Liver (tissue), 9 donors: ENCODE data around the gene XRCC5. TPM values are rescaled to one million over a fixed set of nuclear protein-coding genes. Genes with fewer than 3 reads are reported as not detected.
"Not testable (repeated sequence)": the region's sequence is repeated elsewhere in the genome, so short reads cannot be mapped to it uniquely, and the experiment has no call there.

Source experiments
- DNase-seq: peaks from one replicate; pipeline ENCODE4 v3.0.0-alpha.2; 2017; ENCODE audit warnings: low spot score
- H3K27ac ChIP-seq, 2 donors: one replicate each; pipeline ENCODE4 v1.7.0; 2013; ENCODE audit warnings: inconsistent platforms in 2 of 2, low read length in 2 of 2, control low read depth in 1 of 2, low read depth in 1 of 2, mild to moderate bottlenecking in 1 of 2
- H3K27me3 ChIP-seq, 4 donors: one replicate each; pipeline versions ENCODE4 v1.6.1 to v1.7.0; 2013; ENCODE audit warnings: low read length in 3 of 4, inconsistent platforms in 1 of 4, mild to moderate bottlenecking in 1 of 4, moderate library complexity in 1 of 4; ENCODE audit not compliant: control insufficient read depth in 4 of 4, insufficient read depth in 4 of 4
- H3K36me3 ChIP-seq, 4 donors: one replicate each; pipeline versions ENCODE4 v1.6.1 to v1.7.0; 2013; ENCODE audit warnings: low read length in 3 of 4, mild to moderate bottlenecking in 3 of 4, low read depth in 1 of 4, moderate library complexity in 1 of 4; ENCODE audit not compliant: control insufficient read depth in 4 of 4, insufficient read depth in 3 of 4
- H3K4me1 ChIP-seq, 4 donors: one replicate each; pipeline versions ENCODE4 v1.6.1 to v1.7.0; 2013; ENCODE audit warnings: low read length in 3 of 4, mild to moderate bottlenecking in 3 of 4, moderate library complexity in 1 of 4; ENCODE audit not compliant: control insufficient read depth in 4 of 4, insufficient read depth in 4 of 4
- H3K4me3 ChIP-seq, 3 donors: one replicate each; pipeline versions ENCODE4 v1.6.1 to v1.7.0; 2013; ENCODE audit warnings: low read length in 3 of 3, control low read depth in 1 of 3, low read depth in 1 of 3, mild to moderate bottlenecking in 1 of 3
- H3K9ac ChIP-seq, 2 donors: one replicate each; pipeline ENCODE4 v1.7.0; 2013; ENCODE audit warnings: low read length in 2 of 2, mild to moderate bottlenecking in 2 of 2, moderate library complexity in 2 of 2, control low read depth in 1 of 2, low read depth in 1 of 2
- H3K9me3 ChIP-seq, 4 donors: one replicate each; pipeline versions ENCODE4 v1.6.1 to v1.7.0; 2013; ENCODE audit warnings: low read length in 3 of 4; ENCODE audit not compliant: control insufficient read depth in 4 of 4
- EGR1 ChIP-seq, 2 donors: IDR thresholded peaks; 2 replicates each; pipeline ENCODE4 v1.6.1; 2016 to 2018; ENCODE audit warnings: antibody characterized with exemption in 2 of 2, low read depth in 2 of 2
- FOXA1 ChIP-seq: IDR thresholded peaks from 2 replicates; pipeline ENCODE4 v1.6.1; 2016; ENCODE audit warnings: antibody characterized with exemption
- FOXA2 ChIP-seq: IDR thresholded peaks from 2 replicates; pipeline ENCODE4 v1.6.1; 2016; ENCODE audit warnings: antibody characterized with exemption
- GABPA ChIP-seq, 2 donors: IDR thresholded peaks in 1 of 2; conservative IDR thresholded peaks in 1 of 2; 2 replicates each; pipeline ENCODE4 v1.6.1; 2016; ENCODE audit warnings: antibody characterized with exemption in 2 of 2, mild to moderate bottlenecking in 1 of 2, moderate library complexity in 1 of 2
- HNF4A ChIP-seq, 2 donors: conservative IDR thresholded peaks; 2 replicates each; pipeline ENCODE4 v1.6.1; 2016; ENCODE audit warnings: antibody characterized with exemption in 2 of 2, mild to moderate bottlenecking in 2 of 2
- HNF4G ChIP-seq: IDR thresholded peaks from 2 replicates; pipeline ENCODE4 v1.6.1; 2016; ENCODE audit warnings: antibody characterized with exemption
- JUND ChIP-seq, 2 donors: IDR thresholded peaks; 2 replicates each; pipeline ENCODE4 v1.6.1; 2016; ENCODE audit warnings: antibody characterized with exemption in 2 of 2
- NR2F2 ChIP-seq: IDR thresholded peaks from 2 replicates; pipeline ENCODE4 v1.6.1; 2016; ENCODE audit warnings: antibody characterized with exemption
- RAD21 ChIP-seq, 2 donors: IDR thresholded peaks; 2 replicates each; pipeline ENCODE4 v1.6.1; 2016; ENCODE audit warnings: antibody characterized with exemption in 2 of 2, mild to moderate bottlenecking in 2 of 2
- RXRA ChIP-seq, 2 donors: IDR thresholded peaks; 2 replicates each; pipeline ENCODE4 v1.6.1; 2017 to 2018; ENCODE audit warnings: antibody characterized with exemption in 2 of 2, mild to moderate bottlenecking in 1 of 2
- SP1 ChIP-seq: IDR thresholded peaks from 2 replicates; pipeline ENCODE4 v1.6.1; 2018; ENCODE audit warnings: antibody characterized with exemption, mild to moderate bottlenecking
- TAF1 ChIP-seq: conservative IDR thresholded peaks from 2 replicates; pipeline ENCODE4 v1.6.1; 2016; ENCODE audit warnings: antibody characterized with exemption, mild to moderate bottlenecking
- YY1 ChIP-seq: IDR thresholded peaks from 2 replicates; pipeline ENCODE4 v1.6.1; 2016; ENCODE audit warnings: antibody characterized with exemption, mild to moderate bottlenecking
- WGBS: extraction: QIAGEN DNeasy Blood & Tissue Kit; methylation state at CpG from one replicate; pipeline ENCODE4 v1.1.7; 2013; 5-methylcytosine and 5-hydroxymethylcytosine counted together
- polyA plus RNA-seq, 2 donors: library from polyadenylated mRNA; stranded (reverse) in 1 of 2; unstranded in 1 of 2; fragments of 200-250 nt in 1 of 2; fragments of >200 nt in 1 of 2; fragmentation: Nextera tagmentation in 1 of 2; extraction: Ambion mirVana in 1 of 2; gene quantifications; one replicate each; pipeline versions ENCODE4 v1.2.1 to v1.2.3, GENCODE V29; 2013 to 2015
- total RNA-seq, 2 donors: library from RNA; depleted of rRNA; stranded (reverse); fragments of >200 nt; gene quantifications; one replicate each; pipeline ENCODE4 v1.2.3, GENCODE V29; 2014
- TF ChIP-seq, protein P1 (sequence below): IDR thresholded peaks from 2 replicates; pipeline ENCODE4 v1.6.1; 2016; ENCODE audit warnings: antibody characterized with exemption
- TF ChIP-seq, protein P2 (sequence below): IDR thresholded peaks from 2 replicates; pipeline ENCODE4 v1.6.1; 2016; ENCODE audit warnings: antibody characterized with exemption
- TF ChIP-seq, protein P3 (sequence below): IDR thresholded peaks from 2 replicates; pipeline ENCODE4 v1.6.1; 2016; ENCODE audit warnings: antibody characterized with exemption
- TF ChIP-seq, protein P4 (sequence below): IDR thresholded peaks from 2 replicates; pipeline ENCODE4 v1.6.1; 2016; ENCODE audit warnings: antibody characterized with exemption, mild to moderate bottlenecking
- TF ChIP-seq, protein P5 (sequence below): fragments of 150-350 bp; IDR thresholded peaks from 2 replicates; pipeline ENCODE4 v1.5.1; 2017; ENCODE audit warnings: improper control_type of control experiment, low read depth, low read length; ENCODE audit not compliant: missing input control
- donor health status: healthy.
- donor health status: healthy.
- donor health status: healthy.
- donor health status: healthy.
- donor health status: healthy.

Gene XRCC5
- total and polyA plus RNA-seq, 4 donors = 63.7 to 140 (median 84.5) TPM

DNA sequence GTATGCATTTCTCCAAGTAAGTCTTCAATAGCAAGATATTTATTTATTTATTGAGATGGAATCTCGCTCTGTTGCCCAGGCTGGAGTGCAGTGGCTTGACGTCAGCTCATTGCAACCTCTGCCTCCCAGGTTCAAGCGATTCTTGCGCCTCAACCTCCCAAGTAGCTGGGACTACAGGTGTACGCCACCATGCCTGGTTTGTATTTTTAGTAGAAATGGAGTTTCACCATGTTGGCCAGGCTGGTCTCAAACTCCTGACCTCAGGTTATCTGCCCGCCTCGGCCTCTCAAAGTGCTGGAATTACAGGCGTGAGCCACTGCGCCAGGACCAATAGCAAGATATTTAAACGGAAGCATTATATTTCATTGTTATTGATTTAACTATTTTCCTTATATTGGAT, 29.1 kb upstream of the XRCC5 start:
- not testable (repeated sequence) for DNase-seq, H3K27ac ChIP-seq, H3K27me3 ChIP-seq, H3K36me3 ChIP-seq, H3K9me3 ChIP-seq
- peak; percentile 15 for TF ChIP-seq TAF1
- peak overlapping the region; percentile 41 to 76 (median 65) for H3K4me3 ChIP-seq
- peak overlapping the region in 1 of 2 donors; percentile 66 for H3K9ac ChIP-seq
- 44% methylated on average over 10 of the region's 10 CpGs for WGBS
- peaks cover 10 to 53% (median 43%) of the 10 kb centered on the region in 4 donors for H3K4me1 ChIP-seq

DNA sequence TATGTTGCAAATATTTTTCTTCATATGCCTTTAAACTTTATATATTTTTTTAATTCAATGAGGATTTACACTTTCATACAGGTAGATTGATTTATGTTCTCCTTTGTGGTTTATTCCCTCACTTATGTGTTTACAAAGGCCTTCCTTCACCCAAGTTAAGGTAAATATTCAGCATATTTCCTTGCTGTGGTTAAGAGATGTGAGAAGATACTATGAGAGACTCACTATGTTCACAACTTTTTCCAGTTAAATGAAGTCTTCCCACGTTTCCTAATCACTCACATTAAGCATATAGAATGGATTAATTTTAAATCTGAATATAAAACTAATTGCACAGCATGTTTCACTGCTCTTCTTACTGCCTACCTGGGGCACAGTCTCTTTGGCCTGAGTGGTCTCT, 28.1 kb upstream of the XRCC5 start:
- no peaks in the 10 kb centered on the region for H3K36me3 ChIP-seq
- no peaks in the 10 kb centered on the region for H3K27me3 ChIP-seq
- peak overlapping the region; percentile 65 to 89 (median 76) for H3K4me3 ChIP-seq
- no peaks in the 10 kb centered on the region for H3K9me3 ChIP-seq
- H3K4me1 ChIP-seq = peaks cover 11 to 45% (median 36%) of the 10 kb centered on the region in 4 donors
- H3K9ac ChIP-seq = peak overlapping the region; percentile 66 to 92
- no peak for DNase-seq
- TF ChIP-seq JUND (IDR thresholded peaks at IDR 0.05) (no peak), FOXA2 (no peak), GABPA (IDR thresholded peaks at IDR 0.05 in 1 of 2, conservative IDR thresholded peaks at IDR 0.05 in 1 of 2) (no peak), FOXA1 (no peak)
- WGBS = 10% methylated on average over 1 of the region's 1 CpG
- peak overlapping the region; percentile 42 to 56 for H3K27ac ChIP-seq

DNA sequence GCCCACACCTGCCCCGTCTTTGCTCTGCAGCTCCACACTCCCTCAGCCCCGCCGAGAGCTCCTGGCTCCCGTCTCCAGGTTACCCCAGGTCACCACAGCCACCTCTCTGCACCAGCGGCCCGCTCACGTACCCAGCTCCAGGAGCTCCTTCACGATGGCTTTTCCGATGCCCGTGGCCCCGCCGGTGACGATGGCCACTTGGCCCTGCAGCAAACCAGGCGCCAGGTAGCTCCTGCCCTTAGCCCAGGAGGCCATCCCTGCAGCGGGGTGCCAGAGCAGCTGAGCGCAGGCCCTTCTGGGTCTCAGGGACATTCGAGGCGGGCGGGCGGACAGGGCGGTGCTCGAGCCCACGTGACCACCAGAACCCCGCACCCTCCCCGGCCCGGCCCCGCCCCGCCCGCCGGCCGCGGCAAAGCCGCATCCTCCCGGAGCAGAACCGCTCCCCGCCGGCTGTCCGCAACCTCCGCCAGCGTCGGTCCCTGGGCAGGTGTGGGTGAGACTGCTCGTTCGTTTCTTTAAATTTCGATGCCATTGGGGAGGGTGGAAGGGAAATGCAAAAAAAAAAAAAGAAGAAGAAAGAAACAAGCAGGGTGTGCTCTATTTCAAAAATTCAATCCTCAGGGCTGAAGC, 27.5 kb upstream of the XRCC5 start, which contains the start of the genes PECR and TMEM169:
TSS of gene PECR (minus strand) at position 323 of the 630 bp plus-strand sequence. CDS start at position 255, 68 bp downstream.
TSS of gene TMEM169 (plus strand) at position 433 of the 630 bp plus-strand sequence. CDS start 14,045 bp downstream, outside the sequence.
- Histone ChIP-seq H3K27me3 (no peaks in the 10 kb centered on the region), H3K9me3 (no peaks in the 10 kb centered on the region), H3K27ac (peak within 1 kb of the TSS; percentile 56 to 62), H3K9ac (peak within 1 kb of the TSS; percentile 66 to 92), H3K4me1 (peaks cover 11 to 44% (median 36%) of the 10 kb centered on the region in 4 donors), H3K36me3 (no peaks in the 10 kb centered on the region), H3K4me3 (peak within 1 kb of the TSS; percentile 65 to 89 (median 76))
- WGBS = under 1% methylated on average over 44 of the region's 44 CpGs
- TF ChIP-seq, protein P1, sequence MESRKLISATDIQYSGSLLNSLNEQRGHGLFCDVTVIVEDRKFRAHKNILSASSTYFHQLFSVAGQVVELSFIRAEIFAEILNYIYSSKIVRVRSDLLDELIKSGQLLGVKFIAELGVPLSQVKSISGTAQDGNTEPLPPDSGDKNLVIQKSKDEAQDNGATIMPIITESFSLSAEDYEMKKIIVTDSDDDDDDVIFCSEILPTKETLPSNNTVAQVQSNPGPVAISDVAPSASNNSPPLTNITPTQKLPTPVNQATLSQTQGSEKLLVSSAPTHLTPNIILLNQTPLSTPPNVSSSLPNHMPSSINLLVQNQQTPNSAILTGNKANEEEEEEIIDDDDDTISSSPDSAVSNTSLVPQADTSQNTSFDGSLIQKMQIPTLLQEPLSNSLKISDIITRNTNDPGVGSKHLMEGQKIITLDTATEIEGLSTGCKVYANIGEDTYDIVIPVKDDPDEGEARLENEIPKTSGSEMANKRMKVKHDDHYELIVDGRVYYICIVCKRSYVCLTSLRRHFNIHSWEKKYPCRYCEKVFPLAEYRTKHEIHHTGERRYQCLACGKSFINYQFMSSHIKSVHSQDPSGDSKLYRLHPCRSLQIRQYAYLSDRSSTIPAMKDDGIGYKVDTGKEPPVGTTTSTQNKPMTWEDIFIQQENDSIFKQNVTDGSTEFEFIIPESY = no peak
- TF ChIP-seq TAF1 = peak; percentile 93
- no peak for TF ChIP-seq EGR1 (IDR thresholded peaks at IDR 0.05; ENCODE audit: low read depth in 2 of 2)
- TF ChIP-seq, protein P2, sequence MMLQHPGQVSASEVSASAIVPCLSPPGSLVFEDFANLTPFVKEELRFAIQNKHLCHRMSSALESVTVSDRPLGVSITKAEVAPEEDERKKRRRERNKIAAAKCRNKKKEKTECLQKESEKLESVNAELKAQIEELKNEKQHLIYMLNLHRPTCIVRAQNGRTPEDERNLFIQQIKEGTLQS = no peak
- TF ChIP-seq, protein P3, sequence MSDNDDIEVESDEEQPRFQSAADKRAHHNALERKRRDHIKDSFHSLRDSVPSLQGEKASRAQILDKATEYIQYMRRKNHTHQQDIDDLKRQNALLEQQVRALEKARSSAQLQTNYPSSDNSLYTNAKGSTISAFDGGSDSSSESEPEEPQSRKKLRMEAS = no peak
- TF ChIP-seq FOXA2 = no peak
- TF ChIP-seq, protein P4, sequence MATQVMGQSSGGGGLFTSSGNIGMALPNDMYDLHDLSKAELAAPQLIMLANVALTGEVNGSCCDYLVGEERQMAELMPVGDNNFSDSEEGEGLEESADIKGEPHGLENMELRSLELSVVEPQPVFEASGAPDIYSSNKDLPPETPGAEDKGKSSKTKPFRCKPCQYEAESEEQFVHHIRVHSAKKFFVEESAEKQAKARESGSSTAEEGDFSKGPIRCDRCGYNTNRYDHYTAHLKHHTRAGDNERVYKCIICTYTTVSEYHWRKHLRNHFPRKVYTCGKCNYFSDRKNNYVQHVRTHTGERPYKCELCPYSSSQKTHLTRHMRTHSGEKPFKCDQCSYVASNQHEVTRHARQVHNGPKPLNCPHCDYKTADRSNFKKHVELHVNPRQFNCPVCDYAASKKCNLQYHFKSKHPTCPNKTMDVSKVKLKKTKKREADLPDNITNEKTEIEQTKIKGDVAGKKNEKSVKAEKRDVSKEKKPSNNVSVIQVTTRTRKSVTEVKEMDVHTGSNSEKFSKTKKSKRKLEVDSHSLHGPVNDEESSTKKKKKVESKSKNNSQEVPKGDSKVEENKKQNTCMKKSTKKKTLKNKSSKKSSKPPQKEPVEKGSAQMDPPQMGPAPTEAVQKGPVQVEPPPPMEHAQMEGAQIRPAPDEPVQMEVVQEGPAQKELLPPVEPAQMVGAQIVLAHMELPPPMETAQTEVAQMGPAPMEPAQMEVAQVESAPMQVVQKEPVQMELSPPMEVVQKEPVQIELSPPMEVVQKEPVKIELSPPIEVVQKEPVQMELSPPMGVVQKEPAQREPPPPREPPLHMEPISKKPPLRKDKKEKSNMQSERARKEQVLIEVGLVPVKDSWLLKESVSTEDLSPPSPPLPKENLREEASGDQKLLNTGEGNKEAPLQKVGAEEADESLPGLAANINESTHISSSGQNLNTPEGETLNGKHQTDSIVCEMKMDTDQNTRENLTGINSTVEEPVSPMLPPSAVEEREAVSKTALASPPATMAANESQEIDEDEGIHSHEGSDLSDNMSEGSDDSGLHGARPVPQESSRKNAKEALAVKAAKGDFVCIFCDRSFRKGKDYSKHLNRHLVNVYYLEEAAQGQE = peak; percentile 86
- no peak for TF ChIP-seq NR2F2
- no peak for TF ChIP-seq JUND (IDR thresholded peaks at IDR 0.05)
- TF ChIP-seq SP1 = no peak
- TF ChIP-seq FOXA1 = no peak
- TF ChIP-seq, protein P5, sequence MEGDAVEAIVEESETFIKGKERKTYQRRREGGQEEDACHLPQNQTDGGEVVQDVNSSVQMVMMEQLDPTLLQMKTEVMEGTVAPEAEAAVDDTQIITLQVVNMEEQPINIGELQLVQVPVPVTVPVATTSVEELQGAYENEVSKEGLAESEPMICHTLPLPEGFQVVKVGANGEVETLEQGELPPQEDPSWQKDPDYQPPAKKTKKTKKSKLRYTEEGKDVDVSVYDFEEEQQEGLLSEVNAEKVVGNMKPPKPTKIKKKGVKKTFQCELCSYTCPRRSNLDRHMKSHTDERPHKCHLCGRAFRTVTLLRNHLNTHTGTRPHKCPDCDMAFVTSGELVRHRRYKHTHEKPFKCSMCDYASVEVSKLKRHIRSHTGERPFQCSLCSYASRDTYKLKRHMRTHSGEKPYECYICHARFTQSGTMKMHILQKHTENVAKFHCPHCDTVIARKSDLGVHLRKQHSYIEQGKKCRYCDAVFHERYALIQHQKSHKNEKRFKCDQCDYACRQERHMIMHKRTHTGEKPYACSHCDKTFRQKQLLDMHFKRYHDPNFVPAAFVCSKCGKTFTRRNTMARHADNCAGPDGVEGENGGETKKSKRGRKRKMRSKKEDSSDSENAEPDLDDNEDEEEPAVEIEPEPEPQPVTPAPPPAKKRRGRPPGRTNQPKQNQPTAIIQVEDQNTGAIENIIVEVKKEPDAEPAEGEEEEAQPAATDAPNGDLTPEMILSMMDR = no peak
- TF ChIP-seq GABPA (IDR thresholded peaks at IDR 0.05 in 1 of 2, conservative IDR thresholded peaks at IDR 0.05 in 1 of 2) = no peak
- peak in 1 of 2 donors; percentile 23 for TF ChIP-seq RAD21 (IDR thresholded peaks at IDR 0.05)
- no peak for TF ChIP-seq HNF4G
- peak in 1 of 2 donors; percentile 38 for TF ChIP-seq HNF4A (conservative IDR thresholded peaks at IDR 0.05)
- peak; percentile 92 for TF ChIP-seq YY1
- peak; percentile 22 to 69 for TF ChIP-seq RXRA (IDR thresholded peaks at IDR 0.05)
- DNase-seq = peak; percentile 88
